Measurements from ENCODE around the gene ADNP2. TPM values are rescaled to one million over a fixed set of nuclear protein-coding genes. Genes with fewer than 3 reads are reported as not detected.

ADNP2 gene
- total RNA-seq, 4 donors from 2014 or later, result 6.2 to 24.0 (median 14.7) TPM

DNA sequence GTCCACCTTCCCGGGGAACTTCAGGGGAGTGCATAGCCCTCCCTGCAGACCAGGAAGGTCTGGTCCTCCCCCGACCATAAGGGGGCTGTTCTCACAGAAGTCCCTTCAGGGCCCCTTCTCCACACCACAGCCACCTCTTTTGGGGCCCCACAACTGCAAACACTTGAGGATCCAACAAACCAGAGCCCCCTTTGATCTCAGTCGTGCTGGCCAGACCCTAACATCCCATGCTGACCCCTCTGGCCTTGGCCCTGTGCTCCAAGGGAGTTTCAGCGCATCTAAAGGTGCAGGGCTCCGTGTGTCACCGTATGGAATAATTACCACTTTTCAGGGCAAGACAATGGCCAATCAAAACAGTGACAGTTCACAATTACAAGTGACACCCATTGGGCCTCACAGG, 57.7 kb downstream of the ADNP2 start:
- DNase-seq, result no peak
- TF ChIP-seq, protein P1, sequence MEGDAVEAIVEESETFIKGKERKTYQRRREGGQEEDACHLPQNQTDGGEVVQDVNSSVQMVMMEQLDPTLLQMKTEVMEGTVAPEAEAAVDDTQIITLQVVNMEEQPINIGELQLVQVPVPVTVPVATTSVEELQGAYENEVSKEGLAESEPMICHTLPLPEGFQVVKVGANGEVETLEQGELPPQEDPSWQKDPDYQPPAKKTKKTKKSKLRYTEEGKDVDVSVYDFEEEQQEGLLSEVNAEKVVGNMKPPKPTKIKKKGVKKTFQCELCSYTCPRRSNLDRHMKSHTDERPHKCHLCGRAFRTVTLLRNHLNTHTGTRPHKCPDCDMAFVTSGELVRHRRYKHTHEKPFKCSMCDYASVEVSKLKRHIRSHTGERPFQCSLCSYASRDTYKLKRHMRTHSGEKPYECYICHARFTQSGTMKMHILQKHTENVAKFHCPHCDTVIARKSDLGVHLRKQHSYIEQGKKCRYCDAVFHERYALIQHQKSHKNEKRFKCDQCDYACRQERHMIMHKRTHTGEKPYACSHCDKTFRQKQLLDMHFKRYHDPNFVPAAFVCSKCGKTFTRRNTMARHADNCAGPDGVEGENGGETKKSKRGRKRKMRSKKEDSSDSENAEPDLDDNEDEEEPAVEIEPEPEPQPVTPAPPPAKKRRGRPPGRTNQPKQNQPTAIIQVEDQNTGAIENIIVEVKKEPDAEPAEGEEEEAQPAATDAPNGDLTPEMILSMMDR (IDR thresholded peaks at IDR 0.05), result no peak
- no peak for TF ChIP-seq POLR2A (IDR thresholded peaks at IDR 0.05)

DNA sequence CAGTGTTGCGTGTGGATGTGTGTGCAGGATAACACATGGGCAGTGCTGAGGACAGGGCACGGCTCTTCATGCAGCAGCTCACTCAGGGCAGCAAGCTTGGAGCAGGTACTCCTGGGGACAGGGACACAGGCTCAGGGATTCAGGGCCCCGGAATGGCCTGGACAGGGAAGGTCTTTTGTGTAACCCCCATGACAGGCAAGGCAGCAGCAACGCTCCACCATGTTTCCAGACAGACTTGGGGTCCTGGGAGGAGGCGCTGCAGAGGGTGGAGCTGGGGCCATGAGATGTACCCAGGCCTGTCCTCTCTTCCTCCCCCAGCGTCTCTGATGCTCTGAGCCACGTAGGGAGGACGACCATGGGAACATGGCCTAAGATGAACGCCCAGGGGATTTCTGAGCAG, 58.3 kb downstream of the ADNP2 start:
- intact Hi-C loops (cut with DNase I; ENCODE audit: low total_unique reads), result no loop called here
- Histone ChIP-seq H3K9me3 (no peaks in the 10 kb centered on the region), H3K4me3 (no peak overlapping the region), H3K27ac (no peak overlapping the region), H3K36me3 (no peaks in the 10 kb centered on the region), H3K4me1 (no peaks in the 10 kb centered on the region), H3K27me3 (no peaks in the 10 kb centered on the region)
- TF ChIP-seq, protein P1 (IDR thresholded peaks at IDR 0.05), result no peak
- TF ChIP-seq POLR2A (IDR thresholded peaks at IDR 0.05), result no peak
- no peak for DNase-seq

More for the DNA sequence above, 57.7 kb downstream of the ADNP2 start:
- Histone ChIP-seq H3K27ac (no peak overlapping the region), H3K27me3 (no peaks in the 10 kb centered on the region), H3K4me3 (no peak overlapping the region), H3K4me1 (no peaks in the 10 kb centered on the region), H3K9me3 (no peaks in the 10 kb centered on the region), H3K36me3 (no peaks in the 10 kb centered on the region)
- intact Hi-C loops (cut with DNase I; ENCODE audit: low total_unique reads), result no loop called here

DNA sequence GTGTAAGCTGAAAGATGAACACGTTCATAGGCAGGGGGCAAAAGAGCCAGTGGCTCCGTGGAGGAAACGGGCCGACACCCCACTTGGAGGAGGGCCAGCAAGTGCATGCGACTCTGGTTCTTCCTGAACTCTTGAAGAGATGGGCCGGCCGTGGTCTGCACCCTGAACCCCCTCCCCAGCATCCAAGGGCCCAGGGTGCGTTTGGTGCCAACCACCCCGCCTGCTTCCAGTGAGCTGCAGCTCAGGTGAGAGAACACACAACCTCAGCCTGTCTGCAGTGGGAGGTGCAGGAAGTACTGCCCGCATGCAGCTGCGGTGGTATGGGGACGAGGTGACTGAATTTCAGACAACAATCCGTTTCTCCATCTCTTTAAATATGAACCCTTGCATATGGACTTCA, 58.9 kb downstream of the ADNP2 start:
- Histone ChIP-seq H3K27me3 (no peaks in the 10 kb centered on the region), H3K9me3 (no peaks in the 10 kb centered on the region), H3K27ac (no peak overlapping the region), H3K36me3 (no peaks in the 10 kb centered on the region), H3K4me3 (no peak overlapping the region), H3K4me1 (no peaks in the 10 kb centered on the region)
- intact Hi-C loops (cut with DNase I; ENCODE audit: low total_unique reads), result no loop called here
- TF ChIP-seq, protein P1 (IDR thresholded peaks at IDR 0.05), result no peak
- TF ChIP-seq POLR2A (IDR thresholded peaks at IDR 0.05), result no peak
- DNase-seq, result no peak

DNA sequence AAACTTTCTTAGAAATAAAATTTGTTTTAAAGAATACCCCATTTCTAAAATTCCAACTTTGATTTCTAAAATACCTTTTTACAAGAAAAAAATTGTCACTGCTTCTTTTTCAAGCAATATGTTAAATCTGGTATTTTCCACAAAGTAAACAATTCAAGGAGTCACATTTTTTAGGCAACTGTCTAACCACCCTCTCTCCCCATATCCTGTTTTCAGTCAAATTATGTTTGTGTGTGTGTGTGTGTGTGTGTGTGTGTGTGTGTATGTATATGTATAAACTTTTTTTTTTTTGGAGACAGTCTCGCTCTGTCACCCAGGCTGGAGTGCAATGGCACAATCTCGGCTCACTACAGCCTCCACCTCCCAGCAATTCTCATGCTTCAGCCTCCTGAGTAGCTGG, 59.3 kb downstream of the ADNP2 start:
- no peak overlapping the region for H3K4me3 ChIP-seq
- H3K27ac ChIP-seq, result no peak overlapping the region
- no peak for DNase-seq
- H3K27me3 ChIP-seq, result no peaks in the 10 kb centered on the region
- no peaks in the 10 kb centered on the region for H3K4me1 ChIP-seq
- TF ChIP-seq, protein P1 (IDR thresholded peaks at IDR 0.05), result no peak
- no peak for TF ChIP-seq POLR2A (IDR thresholded peaks at IDR 0.05)
- no peaks in the 10 kb centered on the region for H3K36me3 ChIP-seq
- H3K9me3 ChIP-seq, result no peaks in the 10 kb centered on the region
- intact Hi-C loops (cut with DNase I; ENCODE audit: low total_unique reads), result no loop called here

DNA sequence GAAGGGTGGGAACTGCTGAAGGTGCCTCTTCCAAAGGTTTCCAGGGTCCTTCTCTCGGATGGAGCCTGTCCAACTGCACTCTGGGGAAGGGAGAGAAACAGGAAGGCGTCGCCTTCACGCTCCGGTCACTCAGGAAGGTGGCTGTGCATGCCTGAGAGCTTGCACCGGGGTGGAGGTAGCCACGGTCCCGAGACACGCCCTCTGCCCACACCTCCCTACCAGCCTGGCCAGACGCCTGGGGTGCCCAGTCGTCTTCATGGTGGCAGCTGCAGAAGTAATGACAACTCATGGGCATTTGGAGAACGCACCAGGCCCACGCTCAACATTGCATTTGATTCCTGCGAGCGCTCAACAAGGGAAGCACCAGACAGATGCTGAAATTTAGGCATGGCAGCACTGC, 59.9 kb downstream of the ADNP2 start:
- intact Hi-C loops (cut with DNase I; ENCODE audit: low total_unique reads), result no loop called here
- Histone ChIP-seq H3K9me3 (no peaks in the 10 kb centered on the region), H3K27me3 (no peaks in the 10 kb centered on the region), H3K4me1 (no peaks in the 10 kb centered on the region), H3K27ac (no peak overlapping the region), H3K36me3 (no peaks in the 10 kb centered on the region), H3K4me3 (no peak overlapping the region)
- no peak for DNase-seq
- TF ChIP-seq, protein P1 (IDR thresholded peaks at IDR 0.05), result no peak
- TF ChIP-seq POLR2A (IDR thresholded peaks at IDR 0.05), result no peak
